ENCODE measurements around the gene IL13RA2.

Gene IL13RA2, protein sequence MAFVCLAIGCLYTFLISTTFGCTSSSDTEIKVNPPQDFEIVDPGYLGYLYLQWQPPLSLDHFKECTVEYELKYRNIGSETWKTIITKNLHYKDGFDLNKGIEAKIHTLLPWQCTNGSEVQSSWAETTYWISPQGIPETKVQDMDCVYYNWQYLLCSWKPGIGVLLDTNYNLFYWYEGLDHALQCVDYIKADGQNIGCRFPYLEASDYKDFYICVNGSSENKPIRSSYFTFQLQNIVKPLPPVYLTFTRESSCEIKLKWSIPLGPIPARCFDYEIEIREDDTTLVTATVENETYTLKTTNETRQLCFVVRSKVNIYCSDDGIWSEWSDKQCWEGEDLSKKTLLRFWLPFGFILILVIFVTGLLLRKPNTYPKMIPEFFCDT

DNA sequence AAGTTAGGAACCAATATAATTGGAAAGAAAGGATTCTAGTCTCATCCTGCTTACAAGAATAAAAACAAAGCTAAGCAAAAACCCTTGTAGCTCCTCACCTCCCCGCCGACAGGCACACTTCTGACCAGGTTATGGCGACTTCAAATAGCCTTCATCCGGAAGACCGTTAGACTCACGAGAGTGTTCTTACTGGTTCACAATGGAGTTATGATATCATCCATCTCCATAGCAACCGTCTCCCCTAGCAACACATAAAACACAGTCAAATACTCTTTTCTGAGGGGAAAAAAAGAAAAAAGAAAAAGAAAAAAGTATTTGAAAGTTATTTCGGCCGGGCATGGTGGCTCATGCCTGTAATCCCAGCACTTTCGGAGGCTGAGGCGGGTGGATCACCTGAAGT lies at the start of gene IL13RA2:
TSS of gene IL13RA2 (minus strand) at position 162 of the 400 bp plus-strand sequence. CDS start 347 bp downstream, outside the sequence.
- DNase-seq, result no peak

DNA sequence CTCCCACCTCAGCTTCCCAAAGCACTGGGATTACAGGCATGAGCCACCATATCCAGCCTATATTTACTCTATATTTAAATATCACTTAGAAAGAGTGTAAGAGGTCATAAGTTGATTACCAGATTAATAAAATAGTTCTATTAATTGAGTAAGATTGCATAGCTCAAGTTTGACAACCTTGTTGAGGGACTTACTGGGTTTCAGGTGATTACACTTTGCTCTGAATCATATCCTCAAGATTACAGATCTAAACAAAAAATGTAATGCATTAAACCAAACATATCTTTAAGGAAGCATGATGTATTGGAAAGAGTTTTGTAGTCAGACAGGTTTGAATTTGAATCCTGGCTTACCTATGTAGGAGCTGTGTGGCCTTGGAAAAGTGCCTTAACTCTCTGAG lies 47.9 kb upstream of the IL13RA2 start:
- no peak for DNase-seq

DNA sequence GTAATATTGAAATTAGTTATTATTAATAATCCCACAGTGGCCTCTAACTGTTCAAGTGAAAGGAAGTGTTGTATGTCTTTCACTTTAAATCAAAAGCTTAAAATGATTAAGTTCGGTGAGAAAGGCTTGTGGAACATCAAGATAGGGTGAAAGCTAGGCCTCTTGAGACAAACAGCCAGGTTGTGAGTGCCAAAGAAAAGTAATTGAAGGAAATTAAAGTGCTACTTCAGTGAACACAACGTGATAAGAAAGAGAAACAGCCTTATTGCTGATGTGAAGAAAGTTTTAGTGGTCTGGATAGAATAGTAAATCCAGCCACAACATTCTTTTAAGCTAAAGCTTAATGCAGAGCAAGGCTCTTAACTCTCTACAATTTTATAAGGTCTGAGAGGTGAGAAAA lies 42.6 kb upstream of the IL13RA2 start:
- DNase-seq, result no peak

DNA sequence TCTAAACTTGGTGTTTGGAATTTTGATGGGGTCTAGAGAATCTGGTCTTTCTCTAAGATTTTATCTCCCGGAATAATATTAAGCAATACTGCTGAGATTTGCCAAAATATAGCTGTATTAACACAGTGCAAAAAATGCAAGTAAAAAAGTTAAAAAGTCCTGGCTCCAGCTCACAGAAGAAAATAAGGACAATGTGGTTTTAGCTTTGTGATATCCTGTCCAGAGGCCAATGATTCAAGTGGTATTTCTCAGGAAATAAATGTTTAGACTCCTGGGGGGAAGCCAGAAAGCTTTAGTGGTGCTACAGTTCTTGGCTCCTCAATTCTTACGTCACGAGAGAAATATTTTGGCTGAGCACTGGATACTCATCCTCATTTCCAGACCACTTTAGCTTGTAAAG lies 40.9 kb upstream of the IL13RA2 start:
- DNase-seq, result no peak

DNA sequence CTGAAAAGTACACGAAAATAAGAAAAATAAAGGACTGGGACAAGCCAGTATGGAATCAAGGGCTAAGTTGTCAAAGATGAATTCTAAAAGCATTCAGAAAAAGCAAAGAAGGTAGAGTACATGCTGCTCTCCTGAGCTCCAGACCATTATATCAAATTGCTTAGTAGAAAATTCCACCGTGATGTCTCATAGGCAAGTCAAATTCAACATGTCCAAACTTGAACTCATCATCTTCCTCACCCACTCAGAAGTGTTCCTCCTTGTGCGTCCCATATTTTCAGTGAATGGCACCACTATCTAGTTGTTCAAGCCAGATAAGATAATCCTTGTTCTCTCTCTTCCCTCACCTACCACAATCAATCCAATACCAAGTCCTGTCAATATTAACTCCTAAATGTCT lies 37.5 kb upstream of the IL13RA2 start:
- DNase-seq, result no peak

DNA sequence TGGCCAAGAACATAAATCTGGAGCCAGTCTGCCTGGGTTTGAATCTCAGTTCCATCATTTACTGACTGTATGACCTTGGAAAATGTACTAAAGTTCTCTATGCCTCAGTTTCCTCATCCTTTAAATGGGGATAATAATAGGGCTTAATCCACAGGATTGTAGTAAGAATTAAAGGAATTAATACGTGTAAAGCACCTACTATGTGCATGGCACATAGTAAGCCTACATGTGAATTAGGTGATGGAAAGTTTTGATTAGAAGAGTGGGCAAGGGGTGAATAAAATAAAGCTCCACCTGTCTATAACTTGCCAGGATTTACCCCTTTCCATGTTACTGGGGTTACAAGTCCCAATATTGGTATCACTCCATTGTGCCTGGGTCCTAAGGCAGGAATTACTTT lies 35.8 kb upstream of the IL13RA2 start:
- no peak for DNase-seq

DNA sequence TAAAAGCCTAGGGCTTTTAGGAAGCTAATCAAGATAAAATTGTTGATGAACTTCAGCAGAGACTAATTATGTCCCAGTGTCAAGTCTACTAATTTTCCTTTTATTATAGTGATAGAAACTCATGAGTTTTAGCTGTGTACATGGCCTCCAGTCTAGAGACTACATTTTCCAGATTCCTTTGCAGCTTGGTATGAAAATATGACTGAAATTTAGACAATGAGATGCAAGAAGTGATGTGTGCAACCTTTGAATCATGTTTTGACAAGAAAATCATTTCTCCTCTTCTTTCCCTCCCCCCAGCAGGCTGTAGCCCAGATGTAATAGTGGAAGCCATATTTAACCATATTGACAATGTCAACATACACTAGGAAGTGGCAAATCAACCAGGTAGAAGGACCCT lies 30.3 kb upstream of the IL13RA2 start:
- DNase-seq, result no peak

DNA sequence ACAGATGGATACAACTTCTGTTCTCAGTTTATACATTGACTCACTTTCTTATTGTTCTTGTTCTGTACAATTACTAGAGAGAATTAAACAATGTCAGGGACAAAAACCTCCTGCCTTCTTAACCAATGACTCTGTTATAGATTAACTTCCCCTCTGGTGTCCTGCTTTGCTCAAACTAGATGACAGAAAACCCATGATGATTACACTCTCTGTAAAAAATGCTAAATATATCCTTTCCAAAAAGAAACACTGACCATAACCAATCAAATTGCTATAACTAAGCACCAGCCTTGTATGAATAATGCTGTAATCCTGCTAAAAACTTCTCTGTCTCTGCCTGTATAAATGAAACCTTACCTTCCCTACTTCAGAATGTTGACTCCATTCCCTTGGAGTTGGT lies 29.8 kb upstream of the IL13RA2 start:
- no peak for DNase-seq

DNA sequence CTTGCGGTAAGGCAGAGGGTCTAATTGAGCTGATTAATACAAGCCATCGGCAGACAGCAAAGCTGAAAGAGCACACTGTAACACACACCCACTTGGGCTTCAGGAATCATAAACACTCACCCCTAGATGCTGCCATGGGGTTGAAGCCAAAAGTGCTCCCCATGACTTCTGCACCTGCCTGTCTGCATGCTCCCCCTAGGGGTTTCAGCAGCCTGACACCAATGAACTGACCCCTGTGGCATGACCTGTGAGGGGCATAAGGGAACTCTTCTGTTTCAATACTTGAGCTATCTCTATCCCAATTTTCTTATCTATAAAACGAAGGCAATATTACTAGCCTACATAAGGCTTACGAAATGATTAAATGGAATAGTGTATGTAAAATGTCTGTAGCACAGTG lies 23.0 kb upstream of the IL13RA2 start:
- no peak for DNase-seq

DNA sequence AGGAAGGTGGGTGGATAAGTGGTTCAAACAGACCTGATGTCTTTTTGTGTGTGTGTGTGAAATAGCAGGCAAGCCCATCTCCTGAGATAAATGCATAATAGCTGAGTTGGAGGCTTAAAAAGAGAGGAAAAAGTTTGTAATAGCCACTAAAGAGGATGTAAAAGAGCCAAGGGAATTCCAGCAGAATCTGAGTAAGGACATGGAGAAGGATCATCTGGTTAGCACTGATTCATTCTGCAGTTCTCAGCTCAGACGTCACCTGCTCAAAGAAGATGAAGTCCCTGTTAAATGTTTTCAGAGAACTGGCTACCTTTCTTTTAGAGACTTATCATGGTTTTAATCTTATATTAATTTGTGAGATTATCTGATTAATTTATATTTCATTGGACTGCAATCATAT lies 21.0 kb upstream of the IL13RA2 start:
- DNase-seq, result no peak

DNA sequence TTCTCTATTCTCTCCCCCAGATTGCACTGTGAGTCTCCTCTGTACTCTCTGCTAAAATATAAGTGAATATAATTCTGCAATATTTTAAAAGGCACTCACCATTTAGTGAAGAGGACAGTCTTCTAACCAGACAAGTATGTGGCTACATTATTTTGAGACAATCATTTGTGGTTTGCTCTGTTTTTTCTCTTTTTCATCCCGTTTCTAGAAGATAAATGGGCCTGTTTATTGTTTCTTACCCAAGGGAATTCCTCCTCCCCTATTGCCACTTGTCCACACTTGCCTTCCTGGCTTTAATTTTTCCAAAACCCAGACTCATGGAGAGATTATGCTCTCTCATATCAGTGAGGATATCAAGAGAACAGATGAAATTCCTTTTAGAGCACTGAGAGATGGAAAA lies 18.6 kb upstream of the IL13RA2 start:
- no peak for DNase-seq

DNA sequence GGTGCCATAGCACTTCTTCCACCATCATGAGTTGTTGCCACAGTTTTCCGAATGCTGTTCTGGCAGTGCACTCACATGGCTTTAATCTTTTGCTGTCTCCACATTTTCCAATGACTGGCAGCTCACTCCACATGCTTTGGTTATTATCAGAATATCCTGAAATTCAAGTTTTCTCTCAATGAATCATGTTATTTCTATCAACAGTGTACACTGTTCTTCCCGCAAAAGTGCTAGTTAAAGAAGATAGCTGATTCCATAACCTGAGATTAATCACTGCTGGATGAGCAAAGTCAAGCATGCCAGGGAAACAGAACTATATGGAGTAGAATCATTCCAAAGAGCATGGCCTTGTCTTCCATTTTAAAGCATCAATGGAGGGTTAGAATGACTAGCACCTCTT lies 14.6 kb upstream of the IL13RA2 start:
- no peak for DNase-seq

DNA sequence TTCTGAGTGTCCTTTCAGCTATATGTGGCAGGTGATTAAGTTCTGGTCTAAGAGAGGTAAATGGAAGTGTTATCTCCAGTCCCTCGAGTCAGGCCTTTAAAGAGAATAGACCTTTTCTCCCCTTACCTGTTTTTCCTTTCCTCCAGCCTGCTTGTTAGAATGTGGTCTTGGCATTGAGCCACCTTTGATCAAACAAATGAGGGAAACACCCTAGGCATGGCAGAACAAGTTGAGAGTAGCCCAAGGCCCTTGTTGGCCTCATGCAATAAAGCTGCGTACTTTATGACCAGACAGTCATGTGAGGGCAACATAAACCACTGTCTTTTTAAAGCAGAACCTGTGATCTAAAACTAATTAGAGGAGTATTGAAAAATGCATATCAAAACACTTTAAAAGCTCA lies 13.2 kb upstream of the IL13RA2 start:
- no peak for DNase-seq

DNA sequence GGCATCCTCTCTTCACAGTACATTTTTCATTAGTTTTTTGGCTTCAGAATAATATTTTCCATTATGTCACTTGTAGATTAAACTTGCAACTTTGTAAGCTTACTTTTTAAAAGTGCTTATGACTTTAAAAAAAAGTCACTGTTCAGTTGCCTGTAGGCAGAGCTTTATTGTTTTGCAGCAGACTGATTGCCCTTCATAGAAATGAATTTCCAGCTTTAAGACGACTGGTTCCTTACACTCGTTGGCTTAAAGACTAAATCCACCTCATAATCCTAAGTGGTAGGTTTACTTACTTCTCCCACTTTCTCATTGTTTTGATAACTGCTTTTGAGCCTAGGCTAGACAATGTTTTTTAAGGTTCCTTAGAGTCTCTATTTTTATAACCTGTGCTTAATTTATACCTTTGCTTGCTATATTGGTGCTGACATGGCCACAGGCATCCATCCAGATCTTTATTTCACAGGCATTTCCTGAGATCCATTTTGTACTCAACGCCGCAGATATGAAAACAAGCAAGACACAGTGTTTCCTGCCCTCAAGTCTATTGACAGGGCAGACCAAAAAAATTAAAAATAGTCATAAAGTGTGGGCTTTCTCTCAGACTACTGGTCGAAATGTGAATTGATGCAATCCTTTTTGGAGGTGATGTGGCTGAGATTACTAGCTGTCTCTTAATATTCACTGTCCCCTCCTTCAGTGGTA lies 12.6 kb upstream of the IL13RA2 start:
- DNase-seq, result no peak

DNA sequence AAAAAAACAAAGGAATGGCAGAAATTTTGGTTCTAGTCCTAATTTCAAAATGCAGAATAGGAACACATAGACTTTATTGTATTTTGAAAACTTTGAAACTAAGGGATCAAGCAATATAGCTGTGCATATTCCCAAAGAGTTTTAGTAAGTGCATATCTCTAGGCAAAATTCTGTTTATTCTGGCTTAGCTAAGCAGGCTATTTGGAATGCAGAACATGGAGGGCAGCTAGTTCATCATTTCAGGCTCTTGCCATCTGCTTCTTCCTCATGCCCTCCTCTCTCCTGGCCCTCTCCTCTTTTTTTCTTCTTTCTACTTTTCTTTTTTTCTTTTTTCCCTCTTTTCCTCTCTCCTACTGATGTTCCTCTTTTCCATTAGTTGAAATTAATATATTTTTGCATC lies 12.0 kb upstream of the IL13RA2 start:
- no peak for DNase-seq

DNA sequence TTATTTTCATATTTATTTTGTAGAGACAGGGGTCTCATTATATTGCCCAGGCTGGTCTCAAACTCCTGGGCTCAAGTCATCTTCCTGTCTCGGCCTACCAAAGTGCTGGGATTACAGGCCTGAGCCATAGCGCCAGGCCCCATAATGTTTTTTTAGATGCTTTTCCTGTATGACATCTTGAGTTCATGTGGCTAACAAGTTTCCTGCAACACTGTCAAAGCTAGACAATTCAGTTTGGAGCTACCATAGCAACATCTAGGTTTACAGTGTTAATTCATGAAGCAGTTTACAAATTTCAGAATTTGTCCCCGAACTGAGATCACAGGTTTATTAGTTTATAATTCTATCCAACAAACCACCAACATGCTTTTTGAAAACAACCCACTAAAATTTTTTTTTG lies 6.4 kb upstream of the IL13RA2 start:
- DNase-seq, result no peak

DNA sequence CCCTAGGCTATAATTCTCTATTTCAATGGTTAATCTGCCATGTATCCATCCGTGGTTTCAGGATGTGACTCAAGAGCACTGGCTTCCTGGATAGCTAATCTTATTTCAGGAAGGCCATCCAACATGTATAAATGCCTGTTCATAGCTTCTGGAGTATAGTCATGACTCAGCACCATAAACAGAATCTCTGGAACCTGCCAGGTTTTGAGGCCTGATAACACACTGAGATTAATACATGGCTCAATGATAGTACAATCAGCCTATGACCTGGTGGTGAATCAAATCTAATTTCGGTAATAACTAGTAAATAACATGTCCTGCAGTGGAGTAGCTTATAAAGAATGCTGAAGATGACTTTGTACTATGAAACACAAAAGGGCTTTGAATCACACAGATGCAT lies 5.7 kb upstream of the IL13RA2 start:
- no peak for DNase-seq

DNA sequence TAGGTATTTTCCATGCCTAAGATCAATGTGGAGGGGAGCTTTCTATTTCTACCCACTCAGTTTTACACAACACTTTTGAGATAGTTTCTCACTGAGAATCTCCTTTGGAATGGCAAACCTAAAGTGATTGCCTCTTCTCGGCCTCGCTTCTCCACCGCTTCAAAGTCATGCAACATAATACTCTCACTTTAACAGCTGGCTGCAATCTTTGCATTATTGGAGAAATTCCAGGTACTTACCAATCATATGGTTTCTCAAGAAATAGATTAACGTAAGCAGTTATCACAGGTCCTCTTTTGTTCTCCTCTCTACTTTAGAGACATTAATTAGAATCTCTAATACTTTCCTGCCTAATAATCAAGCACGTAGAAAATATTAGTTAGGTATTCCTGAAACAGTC lies 3.7 kb upstream of the IL13RA2 start:
- no peak for DNase-seq

DNA sequence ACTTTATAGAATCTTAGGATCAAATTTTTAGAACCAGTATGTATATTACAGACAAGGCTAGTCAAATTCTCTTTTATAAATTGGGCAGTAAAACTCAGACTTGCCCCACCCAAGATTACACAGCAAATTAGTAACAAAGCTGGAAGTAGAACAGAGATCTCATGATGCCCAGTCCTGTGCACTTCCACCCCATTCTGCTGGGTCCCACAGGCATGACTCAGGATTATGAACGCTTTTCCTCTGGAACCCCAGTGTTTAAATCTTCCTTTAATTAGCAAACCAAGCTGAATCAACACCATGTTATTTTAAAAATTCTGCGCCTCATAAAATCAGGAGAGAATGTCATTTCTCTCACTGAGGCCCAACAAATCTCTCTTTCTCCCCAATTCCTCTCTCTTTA lies 1.5 kb upstream of the IL13RA2 start:
- no peak for DNase-seq

DNA sequence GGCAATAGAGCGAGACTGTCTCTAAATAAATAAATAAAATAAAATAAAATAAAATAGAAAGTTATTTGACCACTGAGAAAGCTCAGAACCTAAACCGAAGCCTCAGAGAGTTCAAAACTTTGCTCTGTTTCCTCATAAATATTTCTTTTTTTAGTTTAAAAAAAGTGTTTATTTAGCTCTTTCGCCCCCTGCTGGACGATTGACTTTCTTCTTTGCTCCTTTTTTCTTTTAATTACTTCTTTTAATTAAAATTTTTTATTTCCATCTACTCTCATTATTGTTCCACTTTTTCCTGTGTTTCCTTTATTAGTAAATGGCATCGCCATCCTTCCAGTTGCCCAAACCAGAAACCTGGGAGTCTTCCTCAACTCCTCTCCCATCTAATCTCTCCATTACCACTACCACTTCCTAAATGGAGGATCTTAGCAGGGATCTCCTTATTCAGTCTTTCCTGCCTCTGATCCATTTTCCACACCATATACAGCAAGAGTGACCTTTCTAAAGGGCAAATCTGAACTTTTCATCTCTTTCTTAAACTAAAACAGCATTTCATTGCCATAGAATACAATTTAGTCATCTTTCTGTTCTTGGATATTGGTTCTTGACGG lies 728 bp upstream of the IL13RA2 start:
- no peak for DNase-seq

DNA sequence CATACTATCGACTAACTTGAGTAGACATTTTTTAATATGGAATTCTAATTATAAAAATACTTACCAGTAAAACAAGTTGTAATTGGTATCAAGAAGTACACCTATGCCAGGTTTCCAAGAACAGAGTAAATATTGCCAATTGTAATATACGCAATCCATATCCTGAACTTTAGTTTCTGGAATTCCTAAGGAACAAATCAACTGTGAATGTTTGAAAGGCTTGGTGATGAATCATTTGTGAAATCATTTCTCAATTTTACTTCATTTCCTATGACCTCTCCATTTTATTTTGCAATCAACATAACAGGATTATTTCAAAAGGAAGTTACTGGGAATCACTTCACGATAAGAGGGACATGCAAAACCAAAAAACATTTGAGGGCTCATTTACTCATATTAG lies 3.7 kb downstream of the IL13RA2 start:
- no peak for DNase-seq

DNA sequence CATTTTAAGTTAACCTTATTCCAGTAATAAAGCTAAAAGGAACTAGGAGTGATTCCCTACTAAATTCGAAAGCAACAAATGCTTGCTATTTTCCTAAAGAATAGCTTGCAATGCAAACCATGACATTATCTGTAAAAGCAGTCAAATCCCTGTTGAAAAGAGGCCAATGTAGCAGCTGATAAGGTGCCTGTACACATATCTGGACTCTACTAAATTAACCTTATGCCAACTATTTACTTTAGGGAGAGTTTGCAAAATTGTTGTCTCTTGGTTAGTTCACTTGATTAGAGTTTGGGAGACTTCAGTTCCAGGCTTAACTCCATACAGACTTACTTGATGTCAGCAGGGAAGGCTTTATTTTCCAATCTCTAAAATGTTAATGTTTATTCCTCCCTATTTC lies 6.0 kb downstream of the IL13RA2 start:
- DNase-seq, result no peak

DNA sequence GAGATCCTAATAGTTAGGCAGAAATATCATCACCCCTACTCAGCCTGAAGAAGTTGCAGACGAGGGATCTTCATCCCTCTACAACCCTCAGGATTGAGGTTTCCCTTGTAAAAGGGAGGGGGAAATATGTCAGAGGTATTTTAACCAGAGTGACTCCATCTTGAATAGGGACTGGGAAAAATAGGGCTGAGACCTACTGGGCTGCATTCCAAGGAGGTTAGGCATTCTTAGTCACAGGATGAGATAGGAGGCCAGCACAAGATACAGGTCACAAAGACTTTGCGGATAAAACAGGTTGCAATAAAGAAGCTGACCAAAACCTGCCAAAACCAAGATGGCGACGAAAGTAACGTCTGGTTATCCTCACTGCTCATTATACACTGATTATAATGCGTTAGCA lies 17.5 kb downstream of the IL13RA2 start:
- DNase-seq, result no peak

DNA sequence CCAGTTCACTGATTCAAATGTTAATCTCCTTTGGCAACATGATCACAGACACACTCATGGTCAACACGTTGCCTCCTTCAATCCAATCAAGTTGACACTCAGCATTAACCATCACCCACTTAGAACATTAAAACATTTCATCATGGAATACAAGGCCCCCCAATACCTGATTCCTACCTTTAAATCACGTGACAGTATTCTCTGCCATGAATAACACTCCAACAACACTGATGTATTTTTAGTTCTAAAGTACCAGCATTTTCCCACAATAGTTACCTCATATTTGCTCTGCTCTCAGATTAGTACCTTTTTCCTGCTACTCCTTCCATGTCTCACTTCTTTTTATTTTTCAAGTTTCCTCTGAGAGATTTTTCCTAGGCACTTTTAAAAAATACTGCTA lies 19.6 kb downstream of the IL13RA2 start:
- DNase-seq, result no peak

Measured in NCI-H1092 treated with DMSO at 0.1 percent for 48 hours (cell line).